PC-9 (cell line): ENCODE measurements around the gene SLC35F4. TPM values are rescaled to one million over a fixed set of nuclear protein-coding genes. Genes with fewer than 3 reads are reported as not detected.

Experiments
- BruUV-seq: library from RNA; stranded (reverse); fragments of 400-500 nt; replicated peaks from 2 replicates; lab custom pipeline; 2021; lab: Mats Ljungman, UMichigan
- CTCF ChIA-PET: fragments of 300-600 bp; sonication (Branson Sonifier 250); formaldehyde crosslinking; loops from one replicate; lab custom pipeline; 2022; ENCODE audit warnings: antibody characterized with exemption; lab: Charles Lee
- POLR2A ChIA-PET: fragments of 300-600 bp; sonication (Branson Sonifier 250); formaldehyde crosslinking; loops from one replicate; lab custom pipeline; 2022; ENCODE audit warnings: antibody characterized with exemption; ENCODE audit not compliant: unreplicated experiment; lab: Charles Lee
- DNase-seq, 2 experiments: peaks; one replicate each; pipeline versions ENCODE4 v3.0.0 to v3.0.0-alpha.2; 2015 to 2022; ENCODE audit warnings: mixed read lengths in 1 of 2
- H2AFZ ChIP-seq: fragments of 200-600 bp; sonication (generic); 2 replicates; pipeline ENCODE4 v1.8.1; 2017; ENCODE audit warnings: antibody characterized with exemption
- H3F3A ChIP-seq: fragments of 200-600 bp; sonication (generic); 2 replicates; pipeline ENCODE4 v1.8.1; 2017; ENCODE audit warnings: antibody characterized with exemption, mild to moderate bottlenecking, low read depth; ENCODE audit not compliant: insufficient read depth
- H3K27ac ChIP-seq: fragments of 200-600 bp; sonication (generic); 2 replicates; pipeline ENCODE4 v1.6.1; 2016; ENCODE audit warnings: mixed run types
- H3K27me3 ChIP-seq: fragments of 200-600 bp; sonication (generic); 2 replicates; pipeline ENCODE4 v1.6.1; 2016; ENCODE audit warnings: low read depth, mixed run types; ENCODE audit not compliant: insufficient read depth
- H3K36me3 ChIP-seq: fragments of 200-600 bp; sonication (generic); 2 replicates; pipeline ENCODE4 v1.6.1; 2016; ENCODE audit warnings: low read depth, mixed run types
- H3K4me1 ChIP-seq: fragments of 200-600 bp; sonication (generic); replicated peaks from 2 replicates; pipeline ENCODE4 v1.6.1; 2016; ENCODE audit warnings: mixed run types; ENCODE audit not compliant: insufficient read depth
- H3K4me2 ChIP-seq: fragments of 200-600 bp; sonication (generic); 2 replicates; pipeline ENCODE4 v1.6.1; 2017; ENCODE audit warnings: mixed run types
- H3K4me3 ChIP-seq: fragments of 200-600 bp; sonication (generic); 2 replicates; pipeline ENCODE4 v1.6.1; 2016; ENCODE audit warnings: mixed run types
- H3K79me2 ChIP-seq: fragments of 200-600 bp; sonication (generic); 2 replicates; pipeline ENCODE4 v1.6.1; 2017; ENCODE audit warnings: low read depth, mixed run types
- H3K9me2 ChIP-seq: fragments of 200-600 bp; sonication (generic); 2 replicates; pipeline ENCODE4 v1.8.1; 2017; ENCODE audit warnings: mild to moderate bottlenecking; ENCODE audit not compliant: insufficient read depth
- H3K9me3 ChIP-seq: fragments of 200-600 bp; sonication (generic); 2 replicates; pipeline ENCODE4 v1.8.1; 2016; ENCODE audit warnings: low read depth; ENCODE audit not compliant: insufficient read depth
- H4K20me1 ChIP-seq: fragments of 200-600 bp; sonication (generic); 2 replicates; pipeline ENCODE4 v1.8.1; 2017; ENCODE audit not compliant: insufficient read depth
- EZH2 ChIP-seq: fragments of 200-600 bp; sonication (generic); IDR thresholded peaks from 2 replicates; pipeline ENCODE4 v1.8.0; 2017; ENCODE audit warnings: antibody characterized with exemption, low read depth
- intact Hi-C: fragments of 100-400 bp; cut with micrococcal nuclease; formaldehyde crosslinking; loops from one replicate; pipeline ENCODE4 v1.10.0; 2022; ENCODE audit not compliant: unreplicated experiment
- total RNA-seq: library from RNA; stranded (reverse); gene quantifications from 2 replicates; pipeline ENCODE4 v1.2.3, GENCODE V29; 2021
- TF ChIP-seq, protein P1 (sequence below): fragments of 200-600 bp; sonication (generic); conservative IDR thresholded peaks from 2 replicates; pipeline ENCODE4 v1.6.1; 2017; ENCODE audit warnings: mixed run types, antibody characterized with exemption, mild to moderate bottlenecking, moderate library complexity

The SLC35F4 gene
- total RNA-seq, 1 experiment from 2014 or later = not detected

GRCh38 chr14:57707219-57707618, 158.7 kb downstream of the SLC35F4 start:
- no peaks in the 10 kb centered on the region; the same call in 1 of the 2 replicates for H3K27me3 ChIP-seq
- no peak overlapping the region for H3K4me3 ChIP-seq
- H3K27ac ChIP-seq = no peak overlapping the region
- no peaks in the 10 kb centered on the region for H3F3A ChIP-seq
- H3K4me2 ChIP-seq = no peak overlapping the region
- H3K9me3 ChIP-seq = no peaks in the 10 kb centered on the region
- H4K20me1 ChIP-seq = no peaks in the 10 kb centered on the region
- no peak for TF ChIP-seq EZH2
- TF ChIP-seq, protein P1, sequence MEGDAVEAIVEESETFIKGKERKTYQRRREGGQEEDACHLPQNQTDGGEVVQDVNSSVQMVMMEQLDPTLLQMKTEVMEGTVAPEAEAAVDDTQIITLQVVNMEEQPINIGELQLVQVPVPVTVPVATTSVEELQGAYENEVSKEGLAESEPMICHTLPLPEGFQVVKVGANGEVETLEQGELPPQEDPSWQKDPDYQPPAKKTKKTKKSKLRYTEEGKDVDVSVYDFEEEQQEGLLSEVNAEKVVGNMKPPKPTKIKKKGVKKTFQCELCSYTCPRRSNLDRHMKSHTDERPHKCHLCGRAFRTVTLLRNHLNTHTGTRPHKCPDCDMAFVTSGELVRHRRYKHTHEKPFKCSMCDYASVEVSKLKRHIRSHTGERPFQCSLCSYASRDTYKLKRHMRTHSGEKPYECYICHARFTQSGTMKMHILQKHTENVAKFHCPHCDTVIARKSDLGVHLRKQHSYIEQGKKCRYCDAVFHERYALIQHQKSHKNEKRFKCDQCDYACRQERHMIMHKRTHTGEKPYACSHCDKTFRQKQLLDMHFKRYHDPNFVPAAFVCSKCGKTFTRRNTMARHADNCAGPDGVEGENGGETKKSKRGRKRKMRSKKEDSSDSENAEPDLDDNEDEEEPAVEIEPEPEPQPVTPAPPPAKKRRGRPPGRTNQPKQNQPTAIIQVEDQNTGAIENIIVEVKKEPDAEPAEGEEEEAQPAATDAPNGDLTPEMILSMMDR = no peak
- intact Hi-C loops = no loop called here
- no peaks in the 10 kb centered on the region for H3K36me3 ChIP-seq
- BruUV-seq = no TSS peak
- no peaks in the 10 kb centered on the region for H3K4me1 ChIP-seq
- no peak overlapping the region for H2AFZ ChIP-seq
- ChIA-PET POLR2A (no interaction called here), CTCF (no interaction called here)
- DNase-seq = no peak
- H3K79me2 ChIP-seq = no peaks in the 10 kb centered on the region
- H3K9me2 ChIP-seq = no peaks in the 10 kb centered on the region

- H3K27me3 ChIP-seq = no peaks in the 10 kb centered on the region; the same call in 1 of the 2 replicates
- H3K9me3 ChIP-seq = no peaks in the 10 kb centered on the region
- intact Hi-C loops = no loop called here
- no peaks in the 10 kb centered on the region for H3K36me3 ChIP-seq
- no peaks in the 10 kb centered on the region for H4K20me1 ChIP-seq
- BruUV-seq = no TSS peak
- H3K27ac ChIP-seq = no peak overlapping the region
- H3K79me2 ChIP-seq = no peaks in the 10 kb centered on the region
- ChIA-PET CTCF (no interaction called here), POLR2A (no interaction called here)
- H2AFZ ChIP-seq = no peak overlapping the region
- no peak overlapping the region for H3K4me2 ChIP-seq
- no peaks in the 10 kb centered on the region for H3K4me1 ChIP-seq
- TF ChIP-seq, protein P1 = no peak
- TF ChIP-seq EZH2 = no peak
- H3F3A ChIP-seq = no peaks in the 10 kb centered on the region
- H3K4me3 ChIP-seq = no peak overlapping the region
- H3K9me2 ChIP-seq = no peaks in the 10 kb centered on the region
- no peak for DNase-seq
Observed at GRCh38 chr14:57704763-57705162, 161.1 kb downstream of the SLC35F4 start.

- Histone ChIP-seq H2AFZ (no peak overlapping the region), H3K79me2 (no peaks in the 10 kb centered on the region), H3K4me3 (no peak overlapping the region), H3K27ac (no peak overlapping the region), H3K9me3 (no peaks in the 10 kb centered on the region), H3F3A (no peaks in the 10 kb centered on the region), H3K27me3 (no peaks in the 10 kb centered on the region), H3K36me3 (no peaks in the 10 kb centered on the region), H3K4me1 (no peaks in the 10 kb centered on the region), H3K9me2 (no peaks in the 10 kb centered on the region), H4K20me1 (no peaks in the 10 kb centered on the region), H3K4me2 (no peak overlapping the region)
- intact Hi-C loops = loop anchor here (10.0 kb wide), 1 partner anchor 375 kb away; no protein-coding TSS in a partner anchor
- DNase-seq = no peak
- BruUV-seq = no TSS peak
- ChIA-PET POLR2A (no interaction called here), CTCF (no interaction called here)
- no peak for TF ChIP-seq EZH2
- TF ChIP-seq, protein P1 = no peak
Observed at GRCh38 chr14:57699947-57700346, 165.9 kb downstream of the SLC35F4 start.
